SH-SY5Y (cell line): ENCODE measurements around the gene ANKRD55.

Experiments used
- GATA2 ChIP-seq: IDR thresholded peaks from 2 replicates; pipeline ENCODE4 v1.6.1; 2011; ENCODE audit warnings: mild to moderate bottlenecking, low read depth, low read length
- GATA3 ChIP-seq: IDR thresholded peaks from 2 replicates; pipeline ENCODE4 v1.6.1; 2011; ENCODE audit warnings: low read depth, mild to moderate bottlenecking, low read length, moderate library complexity

- TF ChIP-seq GATA2, result no peak
- TF ChIP-seq GATA3, result no peak
Observed at GRCh38 chr5:56142614-56143372, 90.3 kb downstream of the ANKRD55 start.
